AG20443 (cell line): ENCODE results near the gene ARMC9.
"Not testable (repeated sequence)": the region's sequence is repeated elsewhere in the genome, so short reads cannot be mapped to it uniquely, and the experiment has no call there.

Experiments used
- DNase-seq: peaks from one replicate; pipeline ENCODE4 v3.0.0; 2012; ENCODE audit warnings: low spot score, mixed read lengths

Gene ARMC9, protein sequence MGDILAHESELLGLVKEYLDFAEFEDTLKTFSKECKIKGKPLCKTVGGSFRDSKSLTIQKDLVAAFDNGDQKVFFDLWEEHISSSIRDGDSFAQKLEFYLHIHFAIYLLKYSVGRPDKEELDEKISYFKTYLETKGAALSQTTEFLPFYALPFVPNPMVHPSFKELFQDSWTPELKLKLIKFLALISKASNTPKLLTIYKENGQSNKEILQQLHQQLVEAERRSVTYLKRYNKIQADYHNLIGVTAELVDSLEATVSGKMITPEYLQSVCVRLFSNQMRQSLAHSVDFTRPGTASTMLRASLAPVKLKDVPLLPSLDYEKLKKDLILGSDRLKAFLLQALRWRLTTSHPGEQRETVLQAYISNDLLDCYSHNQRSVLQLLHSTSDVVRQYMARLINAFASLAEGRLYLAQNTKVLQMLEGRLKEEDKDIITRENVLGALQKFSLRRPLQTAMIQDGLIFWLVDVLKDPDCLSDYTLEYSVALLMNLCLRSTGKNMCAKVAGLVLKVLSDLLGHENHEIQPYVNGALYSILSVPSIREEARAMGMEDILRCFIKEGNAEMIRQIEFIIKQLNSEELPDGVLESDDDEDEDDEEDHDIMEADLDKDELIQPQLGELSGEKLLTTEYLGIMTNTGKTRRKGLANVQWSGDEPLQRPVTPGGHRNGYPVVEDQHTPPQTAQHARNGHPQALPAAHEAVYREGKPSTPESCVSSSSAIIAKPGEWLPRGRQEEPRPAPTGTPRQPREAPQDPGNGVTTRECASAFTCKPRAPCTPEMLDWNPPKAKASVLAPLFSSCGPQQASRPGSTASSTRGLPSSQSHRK

DNA sequence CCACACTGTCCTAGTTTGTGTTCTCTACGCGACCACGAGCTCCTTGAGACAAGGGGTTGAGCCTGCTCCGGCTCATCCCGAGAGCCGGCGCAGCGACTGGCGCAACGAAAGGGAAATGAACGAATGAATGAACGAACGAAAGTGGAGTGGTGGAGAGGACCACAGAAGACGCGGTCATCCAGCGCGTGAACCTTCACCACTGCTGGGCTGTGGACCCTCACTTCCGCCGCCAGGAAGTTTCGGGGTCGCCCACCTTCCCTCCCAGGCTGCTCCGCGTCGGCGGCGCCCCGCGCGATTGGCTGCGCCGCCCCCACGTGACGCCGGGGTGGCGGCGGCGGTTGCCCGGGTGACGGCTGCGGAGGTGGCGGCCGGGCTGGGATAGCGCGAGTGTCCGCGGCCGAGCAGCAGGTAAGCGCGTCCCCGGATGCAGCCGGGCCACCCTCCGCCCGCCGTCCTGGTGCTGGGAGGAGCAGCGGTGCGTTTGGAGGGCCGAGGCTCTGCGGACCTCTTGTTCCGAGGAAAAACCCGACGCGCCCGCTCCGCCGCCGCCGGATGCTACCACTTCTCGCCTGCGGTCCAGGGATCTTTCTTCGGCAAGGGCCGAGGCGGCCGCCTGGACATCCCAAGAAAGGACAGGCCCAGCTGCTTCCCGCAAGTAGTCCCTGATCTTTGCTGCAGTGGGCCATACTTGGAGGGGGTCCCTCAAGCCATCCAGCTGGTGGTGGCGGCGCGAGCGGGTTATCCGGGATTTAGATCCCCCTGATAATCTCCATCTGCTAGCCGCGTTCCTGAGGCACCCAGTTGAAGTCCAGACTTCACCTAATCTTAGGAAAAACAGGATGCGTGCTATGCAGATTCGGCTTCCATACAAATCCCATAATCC is at the start of gene ARMC9:
Gene ARMC9, plus strand, starts transcription at position 341 of the 883 bp plus-strand sequence. CDS start 7,608 bp downstream, outside the sequence.
- peak; percentile 96 for DNase-seq

DNA sequence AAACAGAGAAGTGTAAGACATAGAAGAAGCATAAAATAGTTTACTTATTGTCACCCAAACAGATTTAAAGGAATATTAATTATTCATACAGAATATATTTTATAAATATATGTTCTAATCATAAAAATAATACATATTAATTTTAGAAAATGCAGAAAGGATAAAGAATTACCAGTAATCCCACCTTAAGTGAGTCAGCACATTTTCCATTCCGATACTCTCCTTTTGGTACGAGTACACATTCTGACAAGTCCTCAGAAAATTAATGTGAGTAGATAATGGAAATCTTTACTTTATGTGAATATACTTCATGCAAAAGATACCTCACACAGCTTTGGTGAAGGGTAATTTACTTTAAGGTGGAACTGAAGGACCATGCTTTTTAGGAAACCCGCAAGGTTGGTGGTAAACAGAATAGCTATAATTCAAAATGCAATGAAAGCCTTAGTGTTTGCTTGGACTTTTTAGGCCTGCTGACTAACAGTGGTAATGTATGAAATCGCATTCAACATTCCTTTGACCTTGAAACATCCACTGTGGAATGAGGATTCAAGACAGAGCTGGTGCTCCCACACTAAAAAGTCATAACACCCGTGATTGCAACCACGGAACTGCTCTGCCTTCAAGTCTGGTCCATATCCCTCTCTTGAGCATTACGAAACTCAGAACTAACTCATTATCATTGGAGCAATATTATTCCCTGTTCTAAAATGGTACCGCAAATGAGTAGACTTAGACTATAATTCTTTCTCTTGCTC is 45.5 kb upstream of the ARMC9 start:
- DNase-seq, result peak; percentile 24

DNA sequence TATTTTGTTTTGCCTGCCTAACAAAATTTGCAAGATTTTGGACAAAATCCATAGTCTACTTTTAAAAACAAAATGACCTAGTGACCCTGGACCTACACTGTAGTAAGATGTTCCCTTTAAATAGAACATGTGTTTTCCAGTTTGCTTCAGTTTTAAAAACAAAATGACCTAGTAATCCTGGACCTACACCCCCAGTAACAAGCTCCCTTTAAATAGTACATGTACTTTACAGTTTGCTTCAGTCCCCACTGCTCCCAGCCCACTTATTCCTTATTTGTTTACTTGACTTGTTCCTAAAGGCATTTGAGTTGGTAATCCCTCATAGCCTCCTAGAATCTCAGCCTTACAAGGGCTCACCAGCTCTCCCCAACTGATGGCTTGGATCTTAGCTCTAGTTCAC is 39.1 kb upstream of the ARMC9 start:
- DNase-seq, result no peak

DNA sequence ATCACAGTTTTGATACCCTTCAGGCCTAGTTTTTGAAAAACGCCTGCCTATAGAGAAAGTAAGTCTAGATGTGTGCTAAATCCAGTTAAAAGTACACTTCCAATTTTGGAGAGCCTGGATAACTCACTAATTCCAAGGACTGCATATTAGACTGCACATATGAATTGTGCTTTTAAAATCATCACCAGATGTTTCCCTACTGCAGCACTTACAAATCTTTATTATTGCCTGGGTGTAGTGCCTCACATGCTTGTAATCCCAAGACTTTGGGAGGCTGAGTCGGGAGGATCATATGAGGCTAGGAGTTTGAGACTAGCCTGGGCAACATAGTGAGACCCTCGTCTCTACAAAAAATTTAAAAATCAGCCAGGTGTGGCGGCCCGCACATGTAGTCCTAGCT is 37.7 kb upstream of the ARMC9 start:
- DNase-seq, result no peak

DNA sequence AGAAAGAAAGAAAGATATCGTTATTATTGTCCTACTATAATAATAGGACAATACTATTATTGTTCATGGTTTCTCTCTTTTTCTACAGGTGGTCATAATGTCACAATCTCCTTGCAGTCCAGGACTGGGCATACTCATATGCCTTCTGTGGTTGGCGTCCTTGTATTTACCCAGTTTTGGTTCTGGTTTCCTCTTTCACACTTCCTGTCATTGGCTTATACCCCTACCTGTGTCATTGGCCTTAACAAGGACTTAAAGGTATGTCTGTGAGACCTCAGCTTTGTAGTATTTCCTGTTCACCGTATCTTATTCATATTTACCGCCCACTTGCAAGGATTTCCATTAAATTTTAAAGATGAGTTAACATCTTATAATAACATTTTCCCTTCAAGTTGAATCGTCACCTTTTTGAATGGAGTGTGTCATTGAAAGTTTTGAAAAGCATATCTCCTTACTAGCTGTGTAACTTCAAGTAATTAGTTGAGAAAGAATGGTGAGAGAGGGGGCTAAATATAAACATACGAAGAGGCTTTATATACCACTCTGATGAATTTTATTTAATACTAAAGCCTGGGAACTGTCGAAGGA is 37.1 kb upstream of the ARMC9 start:
- DNase-seq, result no peak

DNA sequence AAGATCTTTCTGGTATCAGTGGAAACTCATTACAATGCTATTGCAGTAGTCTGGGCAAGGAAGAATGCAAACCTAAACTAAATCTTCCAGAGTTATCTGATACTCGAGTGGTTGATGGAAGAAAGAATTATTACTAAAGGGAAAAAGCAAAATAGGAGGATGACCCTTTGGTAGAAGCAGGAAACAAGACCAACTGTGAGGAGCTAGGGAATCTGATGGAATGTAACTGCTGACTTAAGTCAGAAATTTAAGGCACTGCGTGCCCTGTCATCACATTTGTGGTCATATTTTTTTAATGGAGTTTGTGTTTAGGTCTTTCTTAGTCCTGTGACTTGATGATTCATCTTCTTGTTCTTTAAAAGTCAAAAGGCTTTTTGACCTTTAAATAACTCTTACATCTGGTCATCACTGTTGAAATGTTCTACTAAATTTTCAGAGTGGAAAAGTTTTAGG is 36.5 kb upstream of the ARMC9 start:
- DNase-seq, result peak; percentile 66

DNA sequence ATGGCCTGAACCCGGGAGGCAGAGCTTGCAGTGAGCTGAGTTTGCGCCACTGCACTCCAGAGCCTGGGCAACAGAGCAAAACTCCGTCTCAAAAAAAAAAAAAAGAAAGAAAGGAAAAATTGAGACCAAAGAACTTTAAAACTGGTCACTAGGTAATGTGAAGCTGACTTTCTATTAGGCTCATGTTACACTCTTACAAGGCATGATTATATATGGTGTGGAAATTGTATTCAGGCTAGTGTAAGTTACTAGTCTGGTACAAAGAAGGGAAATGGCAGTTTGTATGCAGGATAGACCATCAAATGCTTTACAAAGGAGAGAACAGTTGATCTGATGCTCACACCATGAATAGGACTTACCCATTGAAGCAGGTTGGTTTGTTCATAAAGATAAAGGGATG is 35.4 kb upstream of the ARMC9 start:
- DNase-seq, result no peak

DNA sequence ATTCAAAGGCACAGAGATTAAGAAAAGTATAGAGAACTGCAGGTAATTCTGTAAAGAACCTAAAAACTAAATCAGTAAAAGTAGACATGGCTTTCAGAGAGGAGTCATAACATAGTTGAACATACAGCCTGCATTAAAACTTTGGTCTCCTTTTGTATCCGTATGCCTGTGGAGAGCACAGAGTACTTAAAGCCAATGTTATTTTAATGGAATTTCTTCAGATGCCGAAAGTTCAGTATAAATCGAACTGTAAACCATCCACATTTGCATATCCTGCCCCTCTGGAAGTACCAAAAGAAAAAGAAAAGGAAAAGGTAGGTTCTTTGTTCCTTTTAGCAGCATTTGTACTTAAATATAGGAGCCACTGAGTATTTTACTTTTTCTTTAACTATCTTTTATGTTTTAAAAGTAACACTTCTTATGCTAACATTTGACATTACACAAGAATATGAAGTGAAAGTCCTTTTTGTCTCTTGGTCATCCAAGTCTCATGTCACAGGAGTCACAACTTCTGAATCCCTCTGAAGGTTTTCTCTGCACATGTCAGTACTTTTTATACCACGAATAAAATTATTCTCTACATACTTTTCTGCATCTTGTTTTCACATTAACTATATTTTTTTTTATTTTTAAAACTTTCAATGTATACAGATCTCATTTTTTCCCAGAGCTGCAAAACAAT is 34.9 kb upstream of the ARMC9 start:
- no peak for DNase-seq

DNA sequence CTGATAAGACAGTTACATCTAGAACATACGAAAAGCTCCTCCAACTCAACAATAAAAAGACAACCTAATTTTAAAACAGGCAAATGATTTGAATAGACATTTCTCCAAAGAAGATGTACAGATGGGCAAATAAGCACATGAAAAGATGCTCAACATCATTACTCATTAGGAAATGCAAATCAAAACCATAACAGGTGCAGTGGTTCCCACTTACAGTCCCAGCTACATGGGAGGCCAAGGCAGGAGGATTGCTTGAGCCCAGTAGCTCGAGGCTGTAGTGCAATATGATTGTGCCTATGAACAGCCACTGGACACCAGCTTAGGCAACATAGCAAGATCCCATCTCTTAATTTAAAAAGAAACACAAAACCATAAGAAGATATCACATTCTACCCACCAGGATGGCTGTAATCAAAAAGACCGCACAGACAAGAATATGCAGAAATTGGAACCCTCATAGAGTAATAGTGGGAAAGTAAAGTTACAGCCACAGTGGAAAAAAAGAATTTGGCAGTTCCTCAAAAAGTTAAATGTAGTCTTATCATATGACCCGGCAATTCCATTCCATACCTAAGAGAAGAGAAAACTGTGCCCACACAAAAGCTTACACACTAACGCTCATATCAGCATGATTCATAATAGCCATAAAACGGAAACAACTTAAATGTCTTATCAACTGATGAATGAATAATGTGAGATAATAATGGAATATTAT is 30.5 kb upstream of the ARMC9 start:
- no peak for DNase-seq

DNA sequence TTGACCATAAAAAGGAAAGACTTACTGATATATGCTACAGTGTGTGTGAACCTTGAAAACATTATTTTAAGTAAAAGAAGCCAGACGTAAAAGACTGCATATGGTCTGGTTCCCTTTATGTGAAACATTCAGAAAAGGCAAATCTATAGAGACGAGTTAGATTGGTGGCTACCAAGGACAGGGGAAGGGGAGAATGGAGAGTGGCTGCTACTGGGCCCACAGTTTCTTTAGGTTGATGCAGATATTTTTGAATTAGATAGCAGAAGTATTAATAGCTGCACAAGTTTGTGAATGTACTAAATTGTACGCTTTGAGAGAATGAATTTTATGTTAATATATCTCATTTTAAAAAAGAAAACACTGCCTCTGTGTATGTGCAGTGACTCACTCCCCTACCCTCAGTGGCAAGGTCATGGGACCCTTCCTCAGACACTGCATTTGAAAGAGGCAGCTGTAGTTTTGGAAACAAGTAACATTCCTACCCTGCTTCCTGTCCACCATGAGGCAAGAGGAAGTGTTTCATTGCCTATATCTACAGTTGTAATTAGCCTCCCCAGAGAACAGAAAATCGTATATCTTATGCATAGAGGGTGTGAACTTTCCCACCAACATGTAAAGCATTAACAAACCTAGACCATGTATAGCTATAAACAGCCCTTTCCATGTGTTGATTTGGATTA is 29.8 kb upstream of the ARMC9 start:
- no peak for DNase-seq

DNA sequence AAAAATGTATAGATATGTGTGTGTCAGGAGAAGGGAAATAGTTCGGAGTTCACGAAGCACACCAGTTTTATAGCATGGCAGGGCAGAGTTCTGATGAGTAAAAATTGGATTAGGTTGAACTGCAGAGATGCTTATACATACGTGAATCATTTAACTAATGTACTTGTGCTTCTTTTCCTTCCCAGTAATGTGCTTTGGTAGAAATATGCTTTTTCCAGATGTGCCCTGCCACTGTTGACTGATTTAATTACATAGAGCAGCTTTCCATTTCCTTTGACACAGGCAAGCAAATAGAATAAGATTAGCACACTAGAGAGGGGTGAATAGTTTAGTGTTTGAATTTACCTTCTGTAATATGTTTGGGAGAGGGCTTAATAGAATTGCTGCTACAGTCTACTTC is 28.9 kb upstream of the ARMC9 start:
- DNase-seq, result no peak

DNA sequence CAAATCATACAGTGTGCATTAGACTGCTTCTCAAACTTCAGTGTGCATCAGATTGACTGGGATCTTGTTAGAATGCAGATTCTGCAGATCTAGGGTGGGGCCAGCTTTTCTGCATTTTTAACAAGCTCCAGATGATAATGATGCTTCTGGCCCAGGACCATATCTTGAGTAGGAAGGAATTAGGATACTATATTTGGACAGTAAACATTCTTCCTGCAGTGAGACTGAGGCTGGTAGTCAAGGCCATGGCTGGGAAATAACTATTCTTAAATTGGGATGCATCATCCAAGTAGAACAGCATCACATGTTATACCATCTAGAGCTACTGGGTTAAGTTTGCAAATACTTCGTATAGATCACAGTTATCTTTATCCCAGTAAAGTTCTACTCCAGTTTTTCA is 28.4 kb upstream of the ARMC9 start:
- DNase-seq, result peak; percentile 68

DNA sequence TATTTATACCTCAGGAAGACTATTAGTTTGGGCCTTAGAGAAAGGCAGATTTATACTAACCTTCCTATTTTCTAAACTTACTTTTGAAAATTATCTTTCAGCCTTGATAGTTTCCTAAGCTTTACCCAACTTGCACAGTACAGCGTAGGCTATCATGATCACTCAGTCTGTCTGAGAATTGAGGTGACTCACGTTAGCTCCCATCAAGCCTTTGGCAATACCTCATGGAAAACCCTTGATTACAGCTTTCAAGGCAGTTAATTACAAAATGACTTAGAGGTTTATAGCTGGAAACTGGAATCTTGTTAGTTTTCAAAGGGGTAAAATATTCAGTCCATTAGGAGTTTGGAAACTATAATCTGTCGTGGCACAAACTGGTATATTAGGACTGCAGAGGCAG is 26.4 kb upstream of the ARMC9 start:
- DNase-seq, result no peak

DNA sequence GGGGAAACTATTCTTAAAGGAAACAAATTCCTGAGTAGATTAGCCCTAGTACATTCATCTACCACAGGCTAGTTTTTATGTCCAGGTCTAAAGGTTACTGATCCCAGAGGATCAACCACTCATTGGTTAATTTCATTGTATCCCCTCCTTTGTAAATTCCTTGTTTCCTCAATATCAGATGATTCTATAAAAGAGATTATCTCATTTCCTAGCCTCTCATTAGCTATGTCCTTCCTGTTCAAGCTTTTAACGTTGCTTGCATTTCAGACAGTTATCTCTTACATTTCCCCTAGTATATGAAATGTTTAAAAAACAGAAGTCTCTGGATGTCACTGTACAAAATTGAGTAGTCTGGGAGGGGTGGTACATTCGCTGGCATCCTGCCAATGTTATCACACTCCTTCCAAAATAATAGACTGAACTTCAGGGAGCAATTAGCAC is 24.2 kb upstream of the ARMC9 start:
- no peak for DNase-seq

DNA sequence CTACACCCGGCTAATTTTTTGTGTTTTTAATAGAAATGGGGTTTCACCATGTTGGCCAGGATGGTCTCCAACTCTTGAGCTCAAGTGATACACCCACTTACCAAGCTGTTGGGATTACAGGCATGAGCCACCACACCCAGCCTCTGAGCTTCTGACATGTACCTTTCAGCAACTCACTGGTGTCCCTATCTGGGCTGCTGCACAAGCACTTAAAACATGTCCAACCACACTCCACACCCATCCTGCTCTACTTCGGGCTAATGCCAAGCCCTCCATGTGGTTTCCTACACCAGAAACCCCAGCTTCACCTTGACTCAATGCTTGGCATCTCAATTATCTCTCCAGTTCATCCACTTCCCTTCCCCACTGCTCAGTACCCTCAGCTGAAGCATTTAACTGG is 22.4 kb upstream of the ARMC9 start:
- no peak for DNase-seq

DNA sequence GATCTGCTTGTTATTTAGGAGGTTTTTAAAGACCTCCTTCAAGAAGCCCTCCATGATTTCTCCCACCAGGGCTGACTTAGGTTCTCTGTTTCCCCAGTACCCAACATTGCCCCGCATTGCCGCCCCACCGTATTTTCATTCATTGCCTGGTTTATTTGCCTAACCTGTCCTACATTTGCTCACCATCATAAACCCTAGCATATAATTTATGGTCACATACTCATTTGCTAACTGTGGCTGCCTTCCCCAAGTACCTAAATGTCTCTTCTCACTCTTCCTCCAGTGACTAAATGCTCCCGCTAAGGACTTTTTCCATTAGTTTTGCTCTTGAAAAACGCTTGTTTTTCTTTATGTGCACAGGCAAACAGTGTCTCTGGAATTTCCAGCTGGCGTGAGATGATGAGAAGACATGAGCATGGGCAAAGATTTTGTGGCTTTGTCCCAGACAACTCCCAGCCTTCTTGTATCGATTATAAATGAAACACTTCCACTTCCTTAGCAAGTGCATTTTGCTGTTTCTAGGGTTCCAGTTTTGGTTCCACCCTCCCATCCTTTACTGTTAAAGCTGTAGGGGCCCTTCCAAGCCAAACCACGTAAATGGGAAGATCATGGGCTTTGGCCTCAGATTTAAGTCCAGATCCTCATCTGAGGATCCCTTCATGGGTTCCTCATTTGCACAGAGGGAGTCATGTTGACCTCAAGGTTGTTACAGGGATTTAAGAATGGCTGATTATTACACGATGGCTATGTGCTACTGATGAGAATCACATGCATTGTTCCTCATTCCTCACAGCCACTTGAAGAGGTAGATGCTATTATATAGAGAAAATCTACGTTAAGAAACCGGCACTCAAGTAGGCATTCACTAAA is 21.0 kb upstream of the ARMC9 start:
- DNase-seq, result no peak

DNA sequence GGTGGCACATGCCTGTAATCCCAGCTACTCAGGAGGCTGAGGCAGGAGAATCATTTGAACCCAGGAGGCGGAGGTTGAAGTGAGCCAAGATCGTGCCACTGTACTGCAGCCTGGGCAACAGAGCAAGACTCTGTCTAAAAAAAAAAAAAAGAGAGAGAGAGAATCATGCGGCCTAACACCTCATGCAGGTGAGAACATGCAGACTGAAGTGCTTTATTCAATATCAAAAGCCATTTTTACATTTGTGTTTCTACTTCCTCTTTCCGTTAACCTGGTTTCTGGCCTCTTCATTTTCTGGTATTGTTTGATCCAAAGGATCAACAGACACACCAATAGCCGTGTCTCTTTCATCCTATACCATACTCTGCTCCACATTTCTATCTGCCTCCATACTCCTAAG is 19.6 kb upstream of the ARMC9 start:
- not testable (repeated sequence) for DNase-seq

DNA sequence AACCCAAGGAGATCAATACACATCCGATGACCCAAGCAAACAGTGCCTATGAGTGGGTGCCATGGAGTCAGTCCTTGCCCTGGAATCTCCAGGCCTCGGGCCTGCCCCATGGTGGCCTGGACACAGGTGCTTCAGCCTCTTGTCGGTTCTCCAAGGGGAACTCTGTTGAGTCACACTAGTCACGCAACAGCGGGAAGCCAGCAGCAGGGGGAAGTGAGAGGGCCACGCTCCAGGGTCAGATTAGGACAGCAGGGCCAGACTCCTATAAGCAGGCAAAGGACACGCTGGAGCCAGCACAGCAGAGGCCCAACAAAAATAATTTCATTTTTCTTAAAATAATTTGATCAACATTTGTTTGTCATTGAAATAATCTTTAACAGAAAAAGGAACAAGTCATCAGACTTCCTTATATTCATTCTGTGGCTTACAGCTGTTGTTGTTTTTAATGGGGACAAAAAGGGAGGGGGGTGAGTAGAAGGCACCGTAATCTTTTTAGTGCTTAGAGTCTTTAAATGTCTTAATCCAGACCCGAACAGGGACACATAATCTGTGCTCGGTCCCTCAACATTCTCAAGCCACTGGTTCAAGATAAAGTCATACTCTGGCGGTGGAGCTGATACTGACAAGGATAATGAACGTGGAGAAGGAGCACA is 16.4 kb upstream of the ARMC9 start:
- peak; percentile 77 for DNase-seq
